ENCODE data around the gene GMPPB.

Gene GMPPB

DNA sequence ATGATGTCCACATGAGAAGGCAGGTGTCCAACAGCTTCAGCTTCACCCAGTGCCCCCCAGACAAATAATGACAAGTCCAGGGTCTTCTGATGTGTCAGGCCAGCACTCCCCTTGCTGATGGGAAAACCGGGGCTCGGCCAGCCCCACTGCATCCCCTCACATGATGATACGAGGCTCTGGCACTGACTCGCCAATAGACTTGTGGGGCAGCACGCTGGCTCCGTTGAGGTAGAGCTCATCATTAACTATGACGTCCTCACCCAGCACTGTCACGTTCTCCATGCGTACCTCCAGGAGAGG lies 2.2 kb downstream of the GMPPB start:
- H3K27ac Mint-ChIP-seq: no peak overlapping the region
- no peaks in the 10 kb centered on the region for H3K27me3 Mint-ChIP-seq
- H3K4me1 Mint-ChIP-seq (ENCODE audit: low read depth): peaks cover 23% of the 10 kb centered on the region
- no peak overlapping the region for H3K4me3 Mint-ChIP-seq
- no peaks in the 10 kb centered on the region for H3K9me3 Mint-ChIP-seq (ENCODE audit: low read depth)
- H3K36me3 Mint-ChIP-seq: no peaks in the 10 kb centered on the region

DNA sequence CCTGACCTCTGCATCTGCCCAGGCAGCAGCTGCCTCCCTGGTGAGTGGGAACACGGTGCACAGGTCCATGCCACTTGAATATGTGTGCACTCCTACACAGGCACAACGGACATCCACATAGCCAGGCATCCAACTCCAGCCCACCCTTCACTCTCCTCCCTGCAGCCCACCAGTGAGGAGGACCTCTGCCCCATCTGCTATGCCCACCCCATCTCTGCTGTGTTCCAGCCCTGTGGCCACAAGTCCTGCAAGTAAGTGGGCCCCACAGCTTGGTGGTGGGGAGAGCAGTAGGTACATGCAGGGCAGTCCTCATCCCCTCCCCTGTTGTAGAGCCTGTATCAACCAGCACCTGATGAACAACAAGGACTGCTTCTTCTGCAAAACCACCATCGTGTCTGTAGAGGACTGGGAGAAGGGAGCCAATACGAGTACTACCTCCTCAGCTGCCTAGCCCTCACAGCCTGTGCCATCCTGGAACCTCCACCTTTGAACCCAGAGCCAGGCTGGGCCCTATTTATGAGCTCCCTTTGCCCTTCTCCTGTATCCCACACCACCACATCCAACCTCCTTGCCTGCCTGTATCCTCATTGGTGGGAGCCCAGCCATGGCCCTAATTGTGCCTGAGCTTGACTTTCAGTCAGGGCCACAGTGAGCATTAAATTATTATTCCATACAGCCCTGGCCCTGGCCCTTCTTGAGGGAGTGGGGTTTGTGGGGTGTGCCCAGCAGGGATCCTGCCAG lies 2.7 kb downstream of the GMPPB start:
- Mint-ChIP-seq H3K9me3 (ENCODE audit: low read depth) (no peaks in the 10 kb centered on the region), H3K4me3 (peak overlapping the region; percentile 44), H3K27ac (peak overlapping the region; percentile 16), H3K36me3 (no peaks in the 10 kb centered on the region), H3K4me1 (ENCODE audit: low read depth) (peaks cover 23% of the 10 kb centered on the region), H3K27me3 (no peaks in the 10 kb centered on the region)

DNA sequence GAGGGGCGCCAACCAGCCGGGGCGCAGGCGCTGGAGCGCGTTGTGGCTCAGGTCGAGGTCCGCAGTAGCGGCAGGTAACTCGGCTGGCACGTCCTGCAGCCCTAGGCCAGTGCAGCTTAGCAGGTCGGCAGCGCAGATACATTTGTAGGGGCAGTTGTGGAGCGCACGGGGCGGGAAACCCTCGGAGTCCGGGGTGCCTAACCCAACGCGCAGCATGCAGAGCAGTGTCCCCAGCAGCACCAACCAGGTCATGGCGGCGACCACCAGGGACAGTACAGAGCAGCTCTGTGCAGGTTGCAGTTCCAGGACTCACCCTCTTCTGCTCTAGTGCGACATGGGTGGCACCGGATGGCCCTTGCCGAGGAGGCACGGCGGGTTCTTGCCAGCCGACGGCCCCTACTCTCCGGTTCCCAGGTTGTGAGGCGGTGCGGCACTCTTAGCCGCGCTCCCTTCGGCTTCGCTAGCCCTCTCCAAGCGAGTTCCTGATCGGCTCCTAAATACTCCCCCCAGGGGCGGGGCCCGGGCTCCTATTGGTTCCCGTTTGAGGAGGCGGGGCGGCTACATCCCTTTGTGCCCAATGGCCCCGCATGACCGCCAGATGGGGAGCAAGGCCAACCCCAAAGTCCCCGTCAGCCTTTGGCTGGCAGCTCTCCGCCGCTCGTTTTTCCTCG lies 4.4 kb downstream of the GMPPB start, which contains the start of gene AMIGO3:
Gene AMIGO3 (minus strand): TSS at position 471 of the 671 bp plus-strand sequence. CDS start 219 bp downstream, at position 252.
- Mint-ChIP-seq H3K9me3 (ENCODE audit: low read depth) (no peaks in the 10 kb centered on the region), H3K27ac (peak within 1 kb of the TSS; percentile 58), H3K27me3 (no peaks in the 10 kb centered on the region), H3K4me1 (ENCODE audit: low read depth) (peaks cover 22% of the 10 kb centered on the region), H3K4me3 (peak within 1 kb of the TSS; percentile 85), H3K36me3 (no peaks in the 10 kb centered on the region)

DNA sequence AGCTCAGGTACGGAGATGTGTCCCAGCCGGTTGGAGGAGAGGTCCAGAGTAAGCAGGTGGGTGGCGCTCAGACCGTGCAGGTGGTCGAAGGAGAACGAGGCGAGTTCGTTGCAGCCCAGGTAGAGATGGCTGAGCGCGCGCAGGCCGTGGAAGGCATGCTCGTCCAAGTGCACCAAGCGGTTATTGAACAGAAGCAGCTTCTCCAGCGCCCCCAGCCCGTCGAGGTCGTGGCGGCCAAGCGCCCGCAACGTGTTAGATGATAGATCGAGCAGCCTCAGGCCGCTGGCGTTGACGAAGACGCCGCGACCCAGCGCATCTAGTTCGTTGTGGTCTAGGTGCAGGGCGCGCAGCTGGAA lies 4.9 kb downstream of the GMPPB start:
- H3K27ac Mint-ChIP-seq: peak overlapping the region; percentile 58
- H3K27me3 Mint-ChIP-seq: no peaks in the 10 kb centered on the region
- H3K36me3 Mint-ChIP-seq: no peaks in the 10 kb centered on the region
- H3K9me3 Mint-ChIP-seq (ENCODE audit: low read depth): no peaks in the 10 kb centered on the region
- H3K4me3 Mint-ChIP-seq: peak overlapping the region; percentile 85
- peaks cover 20% of the 10 kb centered on the region for H3K4me1 Mint-ChIP-seq (ENCODE audit: low read depth)

DNA sequence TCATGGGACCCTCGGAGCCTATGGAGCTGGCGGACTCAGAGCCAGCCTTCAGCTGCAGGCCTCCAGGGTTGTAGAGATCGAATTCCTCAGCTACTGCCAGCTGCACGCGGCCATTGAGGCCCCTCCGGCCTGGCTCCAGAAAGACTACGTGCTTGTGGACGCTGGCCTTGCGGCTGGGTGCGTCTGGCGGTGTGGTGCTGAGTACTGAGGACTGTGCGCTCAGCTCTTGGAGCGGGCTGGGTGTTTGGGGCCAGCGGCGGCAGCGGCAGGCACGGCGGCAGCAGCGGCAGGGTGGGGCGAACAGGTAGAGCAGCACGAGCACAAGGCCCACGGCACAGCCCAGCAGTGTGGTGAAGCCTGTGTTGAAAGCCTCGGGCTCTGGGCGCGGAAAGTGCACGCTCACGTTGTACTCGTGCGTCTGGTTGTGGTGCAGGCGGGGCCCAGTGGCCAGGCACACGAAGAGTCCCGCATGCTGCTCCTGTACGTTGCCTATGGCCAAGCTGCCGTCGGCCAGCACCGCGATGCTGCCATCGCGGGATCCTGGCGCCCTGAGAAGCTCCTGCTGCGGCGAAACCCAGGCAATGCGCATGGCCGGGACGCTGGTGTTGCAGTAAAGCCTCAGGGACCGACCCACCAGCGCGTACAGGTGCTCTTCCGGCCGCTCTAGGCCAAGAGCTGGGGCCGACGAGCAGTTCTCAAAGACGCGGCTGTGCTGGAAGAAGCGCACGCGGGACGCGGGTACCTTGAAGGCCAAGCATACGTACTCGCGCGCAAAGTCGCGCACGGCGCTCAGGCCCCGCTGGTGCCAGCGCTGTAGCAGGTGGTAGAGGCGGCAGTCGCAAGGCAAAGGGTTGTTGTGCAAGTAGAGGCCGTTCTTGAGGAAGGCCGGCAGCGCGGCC lies 5.5 kb downstream of the GMPPB start:
- H3K4me3 Mint-ChIP-seq: peak overlapping the region; percentile 85
- no peaks in the 10 kb centered on the region for H3K36me3 Mint-ChIP-seq
- no peaks in the 10 kb centered on the region for H3K9me3 Mint-ChIP-seq (ENCODE audit: low read depth)
- H3K27me3 Mint-ChIP-seq: no peaks in the 10 kb centered on the region
- H3K4me1 Mint-ChIP-seq (ENCODE audit: low read depth): peaks cover 20% of the 10 kb centered on the region
- peak overlapping the region; percentile 58 for H3K27ac Mint-ChIP-seq

DNA sequence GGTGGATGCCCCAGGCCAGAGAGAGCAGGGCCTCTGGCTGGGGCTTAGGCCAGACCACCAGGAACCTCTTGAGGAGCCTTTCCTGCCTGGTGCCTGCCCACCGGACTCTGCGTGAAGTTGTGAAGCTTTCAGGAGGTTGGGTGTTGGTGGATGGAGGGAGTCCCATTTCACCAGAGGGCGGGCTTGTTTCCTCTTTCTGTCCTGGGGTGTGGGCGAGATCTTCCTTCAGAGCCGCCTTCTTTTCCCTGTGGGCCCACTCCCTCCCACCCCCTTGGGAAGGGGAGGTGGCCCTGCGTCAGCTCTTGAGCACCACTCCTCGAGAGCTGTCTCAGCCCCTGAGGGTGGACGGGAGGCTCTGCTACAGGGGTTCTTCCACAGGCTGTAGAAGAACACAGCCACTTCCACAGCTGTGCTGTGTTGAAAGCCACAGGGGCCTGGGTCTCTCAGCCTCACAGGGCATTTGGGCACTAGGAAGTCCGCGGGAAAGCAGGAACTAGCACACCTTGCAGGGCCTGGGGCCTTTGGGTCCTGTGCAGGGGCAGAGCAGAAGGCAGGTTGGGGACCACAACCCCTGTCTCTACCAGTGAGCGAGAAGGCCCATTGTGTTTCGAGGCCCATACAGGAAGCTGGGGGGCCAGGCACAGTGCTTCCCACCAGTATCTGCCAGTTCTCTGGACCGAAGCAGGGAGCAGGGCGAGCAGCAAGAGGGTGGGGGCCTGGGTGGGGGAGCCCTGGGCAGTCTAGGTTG lies 6.4 kb downstream of the GMPPB start:
- Mint-ChIP-seq H3K4me1 (ENCODE audit: low read depth) (peaks cover 19% of the 10 kb centered on the region), H3K27me3 (no peaks in the 10 kb centered on the region), H3K4me3 (no peak overlapping the region), H3K27ac (no peak overlapping the region), H3K36me3 (no peaks in the 10 kb centered on the region), H3K9me3 (ENCODE audit: low read depth) (no peaks in the 10 kb centered on the region)

DNA sequence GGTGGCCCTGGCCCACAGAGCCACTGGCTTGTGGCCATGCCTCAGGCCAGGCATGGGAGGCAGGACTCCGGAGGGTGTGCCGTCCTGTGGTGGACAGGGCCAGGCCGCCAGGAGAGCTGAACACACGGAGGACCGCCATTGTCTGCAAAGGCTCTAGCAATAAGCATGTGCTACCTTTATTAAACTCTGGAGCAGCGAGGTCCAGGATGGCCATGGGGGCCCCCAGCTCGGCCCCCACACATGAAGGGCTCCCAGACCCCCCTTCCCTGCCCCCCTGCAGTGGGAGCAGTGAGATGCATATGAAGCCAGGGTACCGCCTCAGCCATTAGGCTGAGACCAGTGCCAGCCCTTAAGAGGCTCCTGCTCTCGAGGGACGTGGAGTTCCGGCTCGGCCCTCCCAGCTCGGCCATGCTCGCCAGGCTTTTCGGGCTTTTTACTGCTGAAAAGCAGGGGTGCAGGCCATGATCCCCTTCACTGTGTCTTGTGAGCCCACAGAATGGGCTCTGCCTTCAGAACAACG lies 7.0 kb downstream of the GMPPB start:
- H3K36me3 Mint-ChIP-seq: no peaks in the 10 kb centered on the region
- H3K4me1 Mint-ChIP-seq (ENCODE audit: low read depth): peaks cover 18% of the 10 kb centered on the region
- no peak overlapping the region for H3K4me3 Mint-ChIP-seq
- no peaks in the 10 kb centered on the region for H3K27me3 Mint-ChIP-seq
- H3K9me3 Mint-ChIP-seq (ENCODE audit: low read depth): no peaks in the 10 kb centered on the region
- H3K27ac Mint-ChIP-seq: no peak overlapping the region

DNA sequence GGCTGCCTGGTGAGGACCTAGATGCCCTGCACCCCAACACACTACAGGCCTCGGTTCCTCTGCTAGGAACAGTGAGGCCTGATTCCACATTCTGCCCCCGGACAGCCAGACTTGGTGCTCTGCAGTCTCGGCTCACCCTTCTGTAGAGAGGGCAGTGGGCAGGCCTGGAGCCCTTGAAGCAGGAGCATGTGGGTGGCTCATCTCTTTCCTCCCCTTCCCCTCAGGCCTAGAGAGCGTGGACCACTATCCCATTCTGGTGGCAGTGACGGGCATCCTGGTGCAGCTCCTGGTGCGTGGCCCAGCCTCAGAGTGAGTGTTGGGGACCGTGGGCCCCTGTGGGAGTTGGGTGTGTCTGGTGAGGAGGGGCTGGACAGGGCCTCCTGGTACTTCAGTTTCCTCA lies 7.6 kb downstream of the GMPPB start:
- peaks cover 19% of the 10 kb centered on the region for H3K4me1 Mint-ChIP-seq (ENCODE audit: low read depth)

DNA sequence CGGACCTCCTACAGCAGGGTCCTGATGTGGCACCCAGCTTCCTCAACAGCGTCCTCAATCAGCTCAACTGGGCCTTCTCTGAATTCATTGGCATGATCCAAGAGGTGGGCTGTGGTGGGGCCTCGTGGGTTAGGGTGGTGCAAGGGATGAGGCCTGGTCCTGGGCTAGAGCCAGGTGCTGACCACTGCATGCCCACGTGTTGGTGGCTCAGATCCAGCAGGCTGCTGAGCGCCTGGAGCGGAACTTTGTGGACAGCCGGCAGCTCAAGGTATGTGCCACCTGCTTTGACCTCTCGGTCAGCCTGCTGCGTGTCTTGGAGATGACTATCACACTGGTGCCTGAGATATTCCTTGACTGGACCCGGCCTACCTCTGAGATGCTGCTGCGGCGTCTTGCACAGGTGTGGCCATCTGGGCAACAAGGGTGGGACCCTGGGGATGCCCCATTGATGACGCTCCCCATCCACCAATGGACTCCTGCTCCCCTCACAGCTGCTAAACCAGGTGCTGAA lies 8.1 kb downstream of the GMPPB start:
- Mint-ChIP-seq H3K27me3 (no peaks in the 10 kb centered on the region), H3K27ac (no peak overlapping the region), H3K4me3 (no peak overlapping the region), H3K9me3 (ENCODE audit: low read depth) (no peaks in the 10 kb centered on the region), H3K4me1 (ENCODE audit: low read depth) (peaks cover 19% of the 10 kb centered on the region), H3K36me3 (no peaks in the 10 kb centered on the region)

More for the DNA sequence above, 7.6 kb downstream of the GMPPB start:
- Mint-ChIP-seq H3K27ac (no peak overlapping the region), H3K27me3 (no peaks in the 10 kb centered on the region), H3K9me3 (ENCODE audit: low read depth) (no peaks in the 10 kb centered on the region), H3K36me3 (no peaks in the 10 kb centered on the region), H3K4me3 (no peak overlapping the region)

DNA sequence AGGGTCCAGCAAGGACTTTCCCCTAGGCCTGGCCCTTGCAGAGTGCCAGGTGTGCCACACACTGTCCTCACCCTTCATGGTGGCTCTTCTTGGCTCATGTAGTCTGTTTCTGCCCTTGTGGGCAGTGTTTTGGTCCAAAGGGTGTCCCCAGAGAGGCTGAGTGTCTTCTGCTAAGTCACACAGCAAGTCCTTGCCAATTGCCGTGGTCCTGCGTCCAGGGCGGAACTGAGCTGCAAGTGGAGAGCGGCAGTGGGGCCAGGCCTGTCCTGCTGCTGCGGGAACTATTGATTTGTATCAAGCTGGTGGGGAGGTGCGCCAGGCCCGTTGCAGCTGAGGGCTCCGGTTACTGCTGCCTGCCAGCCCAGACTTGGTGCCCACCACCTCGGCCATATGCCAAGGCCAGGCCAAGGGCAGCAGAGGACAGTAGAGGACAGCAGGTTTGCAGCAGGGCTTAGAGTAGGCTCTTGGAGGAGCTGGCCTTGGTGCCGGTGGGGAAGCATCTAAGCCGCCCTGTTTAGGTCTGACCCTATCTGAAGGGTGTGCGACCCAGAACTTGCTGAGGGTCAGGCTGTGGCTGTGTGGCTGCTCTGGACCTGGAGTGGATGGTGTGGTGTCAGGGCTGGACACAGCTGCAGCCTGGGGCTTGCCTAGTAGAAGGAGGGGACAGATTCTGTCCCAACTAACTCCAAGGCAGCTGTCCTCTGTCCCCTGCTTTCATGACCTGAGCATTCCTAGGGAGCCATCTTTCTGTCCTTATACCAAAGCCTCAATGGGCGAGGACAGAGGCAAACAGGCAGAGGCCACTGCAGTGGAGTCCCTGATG lies 8.8 kb downstream of the GMPPB start:
- Mint-ChIP-seq H3K4me3 (no peak overlapping the region), H3K27me3 (no peaks in the 10 kb centered on the region), H3K9me3 (ENCODE audit: low read depth) (no peaks in the 10 kb centered on the region), H3K4me1 (ENCODE audit: low read depth) (peaks cover 19% of the 10 kb centered on the region), H3K27ac (no peak overlapping the region), H3K36me3 (no peaks in the 10 kb centered on the region)

DNA sequence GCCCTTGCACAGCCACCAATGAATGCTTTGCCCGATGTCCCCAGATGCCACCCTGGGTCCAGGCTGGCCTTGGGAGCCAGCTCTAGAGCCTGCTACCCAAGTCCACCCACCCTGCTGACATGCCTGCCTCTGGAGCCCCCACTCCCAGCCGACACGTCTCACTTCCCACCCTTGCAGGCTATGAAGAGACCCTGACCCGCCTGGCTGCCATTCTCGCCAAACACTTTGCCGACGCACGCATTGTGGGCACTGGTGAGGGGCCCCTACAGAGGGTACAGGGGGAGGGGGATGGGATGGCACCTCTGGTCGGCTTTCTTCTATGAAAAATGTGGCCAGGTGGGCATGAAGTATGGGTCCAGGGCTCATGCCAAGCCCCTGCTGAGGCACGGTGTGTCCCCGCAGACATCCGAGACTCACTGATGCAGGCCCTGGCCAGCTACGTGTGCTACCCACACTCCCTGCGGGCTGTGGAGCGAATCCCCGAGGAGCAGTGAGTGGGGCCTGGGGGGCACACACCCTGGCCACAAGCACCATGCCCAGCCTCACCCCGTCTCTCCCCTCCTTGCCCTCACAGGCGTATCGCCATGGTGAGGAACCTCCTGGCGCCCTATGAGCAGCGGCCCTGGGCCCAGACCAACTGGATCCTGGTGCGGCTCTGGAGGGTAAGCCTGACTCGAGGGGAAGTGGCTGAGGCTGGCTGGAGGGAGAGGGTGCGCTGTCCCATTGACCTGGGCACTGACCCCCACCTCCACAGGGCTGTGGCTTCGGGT lies 10.2 kb downstream of the GMPPB start:
- Mint-ChIP-seq H3K9me3 (ENCODE audit: low read depth) (no peaks in the 10 kb centered on the region), H3K27ac (no peak overlapping the region), H3K27me3 (no peaks in the 10 kb centered on the region), H3K36me3 (no peaks in the 10 kb centered on the region), H3K4me1 (ENCODE audit: low read depth) (peaks cover 7% of the 10 kb centered on the region), H3K4me3 (no peak overlapping the region)

DNA sequence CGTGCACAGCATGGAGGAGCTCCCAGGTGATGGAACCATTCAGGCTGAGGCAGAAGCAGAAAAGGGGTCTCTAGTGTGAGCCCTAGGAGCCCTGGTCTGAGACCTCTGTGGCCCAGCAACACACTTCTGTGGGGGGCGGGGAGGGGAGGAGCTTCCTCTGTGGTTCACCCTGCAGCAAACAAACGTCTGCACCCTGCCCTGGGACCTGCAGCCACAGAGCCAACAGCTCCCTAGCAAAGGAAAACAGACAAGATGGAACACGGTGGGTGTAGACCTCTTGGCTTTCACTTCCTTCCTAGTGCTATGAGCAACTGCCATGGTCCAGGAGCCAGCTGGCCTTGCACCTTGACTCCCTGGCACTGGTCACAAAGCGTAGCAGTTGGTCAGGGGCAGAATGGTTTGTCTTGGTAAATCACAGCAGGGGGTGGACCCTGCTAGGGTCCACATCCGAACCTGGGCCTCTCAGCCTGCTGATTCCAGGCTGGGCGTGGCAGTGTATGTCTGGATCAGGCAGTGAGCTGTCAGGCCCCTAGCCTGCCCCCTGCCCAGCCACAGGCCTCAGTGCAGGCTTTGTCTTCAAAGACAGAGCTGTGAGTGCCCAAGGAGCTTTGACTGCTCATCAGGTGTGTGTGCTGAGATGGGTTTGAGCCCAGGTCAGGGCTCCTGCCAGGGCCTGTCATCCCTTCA lies 11.0 kb downstream of the GMPPB start:
- Mint-ChIP-seq H3K36me3 (no peaks in the 10 kb centered on the region), H3K27me3 (no peaks in the 10 kb centered on the region), H3K4me3 (no peak overlapping the region), H3K9me3 (ENCODE audit: low read depth) (no peaks in the 10 kb centered on the region), H3K4me1 (ENCODE audit: low read depth) (peaks cover 5% of the 10 kb centered on the region), H3K27ac (no peak overlapping the region)

DNA sequence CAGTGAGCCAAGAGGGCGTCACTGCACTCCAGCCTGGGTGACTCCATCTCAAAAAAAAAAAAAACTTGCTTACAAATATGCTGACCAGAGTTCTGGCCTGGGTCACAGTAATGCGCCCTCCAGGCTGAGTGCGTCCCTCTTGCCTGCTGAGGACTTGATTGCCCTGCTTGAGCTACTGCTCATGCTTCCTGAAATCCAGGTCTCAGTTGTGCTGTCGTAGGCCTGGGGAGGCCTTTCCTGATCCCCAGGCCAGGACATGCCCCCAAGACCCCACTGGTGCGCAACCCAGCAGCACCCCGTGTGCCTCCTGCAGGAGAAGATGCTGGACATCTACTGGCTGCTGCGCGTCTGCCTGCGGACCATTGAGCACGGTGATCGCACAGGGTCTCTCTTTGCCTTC lies 11.6 kb downstream of the GMPPB start:
- Mint-ChIP-seq H3K4me1 (ENCODE audit: low read depth) (peaks cover 5% of the 10 kb centered on the region), H3K27ac (no peak overlapping the region), H3K36me3 (no peaks in the 10 kb centered on the region), H3K27me3 (no peaks in the 10 kb centered on the region), H3K9me3 (ENCODE audit: low read depth) (no peaks in the 10 kb centered on the region), H3K4me3 (no peak overlapping the region)
